K562 (cell line): Measurements from ENCODE around the gene DPY30. TPM values are rescaled to one million over a fixed set of nuclear protein-coding genes. Genes with fewer than 3 reads are reported as not detected.

Experiments used
- BRCA1 ChIP-seq, 2 experiments: fragments of 450-650 bp in 1 of 2; sonication (generic) in 1 of 2; formaldehyde crosslinking in 1 of 2; IDR thresholded peaks; 2 replicates each; pipeline versions ENCODE4 v1.5.0 to v1.6.1; 2017 to 2020; ENCODE audit warnings: mild to moderate bottlenecking in 1 of 2, missing genetic modification reagents in 1 of 2
- ETS2 ChIP-seq: IDR thresholded peaks from 2 replicates; pipeline ENCODE4 v1.6.1; 2016; ENCODE audit warnings: borderline replicate concordance, missing genetic modification characterization, mild to moderate bottlenecking, moderate library complexity, missing compliant biosample characterization; ENCODE audit not compliant: poor library complexity, severe bottlenecking
- HDGF ChIP-seq: fragments of 450-650 bp; IDR thresholded peaks from 2 replicates; pipeline ENCODE4 v1.6.1; 2016
- HMG20B ChIP-seq: fragments of 250-450 bp; sonication (Bioruptor Pico); IDR thresholded peaks from 2 replicates; pipeline ENCODE4 v1.5.0; 2021; ENCODE audit warnings: mild to moderate bottlenecking
- KAT8 ChIP-seq: fragments of 450-650 bp; IDR thresholded peaks from 2 replicates; pipeline ENCODE4 v1.6.1; 2016; ENCODE audit warnings: low read depth, mild to moderate bottlenecking
- KDM4B ChIP-seq, 2 experiments: fragments of 450-650 bp in 1 of 2; sonication (generic) in 1 of 2; IDR thresholded peaks; 2 replicates each; pipeline ENCODE4 v1.6.1; 2016 to 2017; ENCODE audit warnings: borderline replicate concordance in 2 of 2, antibody characterized with exemption in 1 of 2, low read depth in 1 of 2, mild to moderate bottlenecking in 1 of 2
- NELFE ChIP-seq: IDR thresholded peaks from 2 replicates; pipeline ENCODE4 v1.6.1; 2011; ENCODE audit warnings: mild to moderate bottlenecking; ENCODE audit not compliant: insufficient read depth, insufficient read length
- NR3C1 ChIP-seq: sonication (generic); formaldehyde crosslinking; IDR thresholded peaks from 2 replicates; pipeline ENCODE4 v1.8.1; 2022; ENCODE audit warnings: missing genetic modification reagents
- SRF ChIP-seq, 2 experiments: fragments of 250-450, 450-650 bp in 1 of 2; sonication (Bioruptor Pico) in 1 of 2; sonication (generic) in 1 of 2; formaldehyde crosslinking; IDR thresholded peaks; 2 replicates each; pipeline versions ENCODE4 v1.5.0 to v1.5.1; 2020 to 2022; ENCODE audit warnings: mild to moderate bottlenecking in 1 of 2, missing genetic modification reagents in 1 of 2
- ZFP36 ChIP-seq: fragments of 150-350 bp; IDR thresholded peaks from 2 replicates; pipeline ENCODE4 v1.6.1; 2018; ENCODE audit warnings: low read length, low read depth; ENCODE audit not compliant: partially characterized antibody
- ZNF436 ChIP-seq: fragments of 250-450, 450-650 bp; sonication (Bioruptor Pico); formaldehyde crosslinking; IDR thresholded peaks from 2 replicates; pipeline ENCODE4 v1.7.0; 2020; ENCODE audit warnings: mild to moderate bottlenecking
- ZNF79 ChIP-seq: fragments of 250-450 bp; sonication (Bioruptor Pico); IDR thresholded peaks from 2 replicates; pipeline ENCODE4 v1.4.0; 2020; ENCODE audit warnings: low read depth, mild to moderate bottlenecking, moderate library complexity
- polyA plus RNA-seq, 8 experiments: library from polyadenylated mRNA; depleted of rRNA in 4 of 8; stranded (reverse) in 5 of 8; unstranded in 3 of 8; fragments of >200 nt; fragmentation: Nextera tagmentation in 2 of 8; fragmentation: Illumina TruSeq in 1 of 8; extraction: Ambion mirVana in 2 of 8; extraction: Trizol in 1 of 8; gene quantifications; 2 replicates each; pipeline versions ENCODE4 v1.2.1 to v1.2.3, GENCODE V29; 2011 to 2014; ENCODE audit warnings: inconsistent platforms in 1 of 8, missing spikeins in 1 of 8
- total RNA-seq, 7 experiments: library from RNA; depleted of rRNA in 6 of 7; stranded (reverse); fragments of >200 nt in 6 of 7; fragmentation: Illumina TruSeq in 2 of 7; extraction: Trizol in 2 of 7; gene quantifications; 2 replicates each; pipeline versions ENCODE4 v1.2.1 to v1.2.3, GENCODE V29; 2011 to 2021; ENCODE audit warnings: low replicate concordance in 1 of 7
- TF ChIP-seq, protein P1 (sequence below): fragments of 250-450 bp; sonication (Bioruptor Pico); IDR thresholded peaks from 2 replicates; pipeline ENCODE4 v1.5.1; 2021; ENCODE audit warnings: mild to moderate bottlenecking
- TF ChIP-seq, protein P2 (sequence below): fragments of 200-800 bp; sonication (Bioruptor generic); IDR thresholded peaks from 2 replicates; pipeline ENCODE4 v1.6.1; 2016; ENCODE audit warnings: missing genetic modification characterization, missing compliant biosample characterization
- TF ChIP-seq, protein P3 (sequence below): fragments of 450-650 bp; formaldehyde crosslinking; conservative IDR thresholded peaks from 2 replicates; pipeline ENCODE4 v1.4.0; 2022; ENCODE audit warnings: mild to moderate bottlenecking, missing genetic modification characterization
- TF ChIP-seq, protein P4 (sequence below): sonication (generic); formaldehyde crosslinking; IDR thresholded peaks from 2 replicates; pipeline ENCODE4 v1.8.1; 2023; ENCODE audit warnings: mild to moderate bottlenecking, missing genetic modification reagents

The DPY30 gene
- total and polyA plus RNA-seq, 9 of the 15 experiments (the other 6 are each of a cell fraction or from before 2014, with no cell fraction given): 64.6 to 402 (median 116) TPM

DNA sequence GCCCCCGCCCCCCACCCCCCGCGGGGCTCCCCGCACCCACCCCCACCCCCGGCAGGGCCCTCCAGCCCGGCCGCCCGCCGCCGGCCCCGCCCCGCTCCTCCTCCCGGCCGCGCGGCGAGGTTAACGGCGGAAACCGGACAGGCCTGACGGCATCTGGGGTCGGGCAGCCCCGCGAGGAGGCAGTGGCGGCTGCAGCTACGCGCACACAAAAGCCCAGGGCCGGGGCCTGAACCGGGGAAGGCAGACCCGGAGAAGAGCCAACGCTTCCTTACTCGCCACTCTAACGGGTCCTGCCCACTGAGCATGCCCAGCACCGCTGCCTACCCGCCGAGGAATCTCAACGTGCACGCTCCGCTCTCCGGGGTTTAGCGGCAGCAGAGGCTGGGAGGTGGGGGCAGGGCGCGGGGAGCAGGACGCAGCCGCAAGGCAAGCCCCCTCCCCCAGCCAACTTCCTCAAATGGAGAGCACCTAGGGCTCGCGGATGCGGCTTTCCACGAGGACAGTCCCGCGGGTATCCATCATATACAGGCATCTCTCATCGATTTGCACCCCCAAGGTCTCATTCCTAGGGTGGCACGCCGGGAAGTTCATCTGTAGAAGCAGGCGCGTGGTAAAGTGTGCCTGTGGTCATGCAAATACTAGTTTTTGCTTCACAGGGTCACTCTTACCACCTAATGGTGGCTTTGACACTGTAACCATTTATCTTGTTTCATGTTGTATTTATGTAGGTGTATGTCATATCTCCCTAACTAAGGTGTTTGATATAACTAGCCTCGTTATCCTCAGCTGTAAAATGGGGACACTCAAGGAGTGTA lies 28.7 kb downstream of the DPY30 start, which contains the start of gene MEMO1 (continued):
- TF ChIP-seq, protein P1, sequence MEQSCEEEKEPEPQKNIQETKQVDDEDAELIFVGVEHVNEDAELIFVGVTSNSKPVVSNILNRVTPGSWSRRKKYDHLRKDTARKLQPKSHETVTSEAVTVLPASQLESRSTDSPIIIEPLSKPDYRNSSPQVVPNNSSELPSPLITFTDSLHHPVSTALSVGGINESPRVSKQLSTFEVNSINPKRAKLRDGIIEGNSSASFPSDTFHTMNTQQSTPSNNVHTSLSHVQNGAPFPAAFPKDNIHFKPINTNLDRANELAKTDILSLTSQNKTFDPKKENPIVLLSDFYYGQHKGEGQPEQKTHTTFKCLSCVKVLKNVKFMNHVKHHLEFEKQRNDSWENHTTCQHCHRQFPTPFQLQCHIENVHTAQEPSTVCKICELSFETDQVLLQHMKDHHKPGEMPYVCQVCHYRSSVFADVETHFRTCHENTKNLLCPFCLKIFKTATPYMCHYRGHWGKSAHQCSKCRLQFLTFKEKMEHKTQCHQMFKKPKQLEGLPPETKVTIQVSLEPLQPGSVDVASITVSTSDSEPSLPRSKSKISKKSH: no peak
- no peak for TF ChIP-seq KAT8
- TF ChIP-seq HMG20B (CRISPR knock-in tag): no peak
- TF ChIP-seq, protein P2, sequence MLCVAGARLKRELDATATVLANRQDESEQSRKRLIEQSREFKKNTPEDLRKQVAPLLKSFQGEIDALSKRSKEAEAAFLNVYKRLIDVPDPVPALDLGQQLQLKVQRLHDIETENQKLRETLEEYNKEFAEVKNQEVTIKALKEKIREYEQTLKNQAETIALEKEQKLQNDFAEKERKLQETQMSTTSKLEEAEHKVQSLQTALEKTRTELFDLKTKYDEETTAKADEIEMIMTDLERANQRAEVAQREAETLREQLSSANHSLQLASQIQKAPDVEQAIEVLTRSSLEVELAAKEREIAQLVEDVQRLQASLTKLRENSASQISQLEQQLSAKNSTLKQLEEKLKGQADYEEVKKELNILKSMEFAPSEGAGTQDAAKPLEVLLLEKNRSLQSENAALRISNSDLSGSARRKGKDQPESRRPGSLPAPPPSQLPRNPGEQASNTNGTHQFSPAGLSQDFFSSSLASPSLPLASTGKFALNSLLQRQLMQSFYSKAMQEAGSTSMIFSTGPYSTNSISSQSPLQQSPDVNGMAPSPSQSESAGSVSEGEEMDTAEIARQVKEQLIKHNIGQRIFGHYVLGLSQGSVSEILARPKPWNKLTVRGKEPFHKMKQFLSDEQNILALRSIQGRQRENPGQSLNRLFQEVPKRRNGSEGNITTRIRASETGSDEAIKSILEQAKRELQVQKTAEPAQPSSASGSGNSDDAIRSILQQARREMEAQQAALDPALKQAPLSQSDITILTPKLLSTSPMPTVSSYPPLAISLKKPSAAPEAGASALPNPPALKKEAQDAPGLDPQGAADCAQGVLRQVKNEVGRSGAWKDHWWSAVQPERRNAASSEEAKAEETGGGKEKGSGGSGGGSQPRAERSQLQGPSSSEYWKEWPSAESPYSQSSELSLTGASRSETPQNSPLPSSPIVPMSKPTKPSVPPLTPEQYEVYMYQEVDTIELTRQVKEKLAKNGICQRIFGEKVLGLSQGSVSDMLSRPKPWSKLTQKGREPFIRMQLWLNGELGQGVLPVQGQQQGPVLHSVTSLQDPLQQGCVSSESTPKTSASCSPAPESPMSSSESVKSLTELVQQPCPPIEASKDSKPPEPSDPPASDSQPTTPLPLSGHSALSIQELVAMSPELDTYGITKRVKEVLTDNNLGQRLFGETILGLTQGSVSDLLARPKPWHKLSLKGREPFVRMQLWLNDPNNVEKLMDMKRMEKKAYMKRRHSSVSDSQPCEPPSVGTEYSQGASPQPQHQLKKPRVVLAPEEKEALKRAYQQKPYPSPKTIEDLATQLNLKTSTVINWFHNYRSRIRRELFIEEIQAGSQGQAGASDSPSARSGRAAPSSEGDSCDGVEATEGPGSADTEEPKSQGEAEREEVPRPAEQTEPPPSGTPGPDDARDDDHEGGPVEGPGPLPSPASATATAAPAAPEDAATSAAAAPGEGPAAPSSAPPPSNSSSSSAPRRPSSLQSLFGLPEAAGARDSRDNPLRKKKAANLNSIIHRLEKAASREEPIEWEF (CRISPR knock-in tag): no peak
- no peak for TF ChIP-seq NR3C1
- TF ChIP-seq HDGF: no peak
- no peak for TF ChIP-seq ZFP36
- no peak for TF ChIP-seq NELFE
- TF ChIP-seq KDM4B (IDR thresholded peaks at IDR 0.05; ENCODE audit: borderline replicate concordance in 2 of 2, low read depth in 1 of 2): peak in 1 of 2 experiments; percentile 93; a peak in 2 of 4 replicates
- TF ChIP-seq SRF (CRISPR knock-in tag; IDR thresholded peaks at IDR 0.05): no peak
- no peak for TF ChIP-seq ETS2
- TF ChIP-seq BRCA1 (IDR thresholded peaks at IDR 0.05): no peak
- TF ChIP-seq BRCA1 (CRISPR knock-in tag; IDR thresholded peaks at IDR 0.05): peak; percentile 61; the same call in 1 of the 2 replicates
- no peak for TF ChIP-seq ZNF79 (CRISPR knock-in tag)
- 0 out of 2 replicates have a peak, but pooled peaks have one; percentile 22 for TF ChIP-seq ZNF436
- TF ChIP-seq, protein P3, sequence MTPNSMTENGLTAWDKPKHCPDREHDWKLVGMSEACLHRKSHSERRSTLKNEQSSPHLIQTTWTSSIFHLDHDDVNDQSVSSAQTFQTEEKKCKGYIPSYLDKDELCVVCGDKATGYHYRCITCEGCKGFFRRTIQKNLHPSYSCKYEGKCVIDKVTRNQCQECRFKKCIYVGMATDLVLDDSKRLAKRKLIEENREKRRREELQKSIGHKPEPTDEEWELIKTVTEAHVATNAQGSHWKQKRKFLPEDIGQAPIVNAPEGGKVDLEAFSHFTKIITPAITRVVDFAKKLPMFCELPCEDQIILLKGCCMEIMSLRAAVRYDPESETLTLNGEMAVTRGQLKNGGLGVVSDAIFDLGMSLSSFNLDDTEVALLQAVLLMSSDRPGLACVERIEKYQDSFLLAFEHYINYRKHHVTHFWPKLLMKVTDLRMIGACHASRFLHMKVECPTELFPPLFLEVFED (CRISPR knock-in tag): peak; percentile 69; the same call in 1 of the 2 replicates
- TF ChIP-seq, protein P4, sequence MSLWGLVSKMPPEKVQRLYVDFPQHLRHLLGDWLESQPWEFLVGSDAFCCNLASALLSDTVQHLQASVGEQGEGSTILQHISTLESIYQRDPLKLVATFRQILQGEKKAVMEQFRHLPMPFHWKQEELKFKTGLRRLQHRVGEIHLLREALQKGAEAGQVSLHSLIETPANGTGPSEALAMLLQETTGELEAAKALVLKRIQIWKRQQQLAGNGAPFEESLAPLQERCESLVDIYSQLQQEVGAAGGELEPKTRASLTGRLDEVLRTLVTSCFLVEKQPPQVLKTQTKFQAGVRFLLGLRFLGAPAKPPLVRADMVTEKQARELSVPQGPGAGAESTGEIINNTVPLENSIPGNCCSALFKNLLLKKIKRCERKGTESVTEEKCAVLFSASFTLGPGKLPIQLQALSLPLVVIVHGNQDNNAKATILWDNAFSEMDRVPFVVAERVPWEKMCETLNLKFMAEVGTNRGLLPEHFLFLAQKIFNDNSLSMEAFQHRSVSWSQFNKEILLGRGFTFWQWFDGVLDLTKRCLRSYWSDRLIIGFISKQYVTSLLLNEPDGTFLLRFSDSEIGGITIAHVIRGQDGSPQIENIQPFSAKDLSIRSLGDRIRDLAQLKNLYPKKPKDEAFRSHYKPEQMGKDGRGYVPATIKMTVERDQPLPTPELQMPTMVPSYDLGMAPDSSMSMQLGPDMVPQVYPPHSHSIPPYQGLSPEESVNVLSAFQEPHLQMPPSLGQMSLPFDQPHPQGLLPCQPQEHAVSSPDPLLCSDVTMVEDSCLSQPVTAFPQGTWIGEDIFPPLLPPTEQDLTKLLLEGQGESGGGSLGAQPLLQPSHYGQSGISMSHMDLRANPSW: no peak
